Measurements from ENCODE around the gene DMD.

Gene DMD

GRCh38 chrX:31572360-31572759 lies 1639.0 kb downstream of the DMD start:
- no peak for DNase-seq

GRCh38 chrX:31570658-31571057 lies 1640.7 kb downstream of the DMD start:
- no peak for DNase-seq

GRCh38 chrX:31563792-31564191 lies 1647.6 kb downstream of the DMD start:
- DNase-seq, result no peak

GRCh38 chrX:31555506-31555905 lies 1655.8 kb downstream of the DMD start:
- no peak for DNase-seq

GRCh38 chrX:31551913-31552312 lies 1659.4 kb downstream of the DMD start:
- DNase-seq, result no peak

GRCh38 chrX:31550158-31550557 lies 1661.2 kb downstream of the DMD start:
- no peak for DNase-seq

- DNase-seq, result no peak
These were observed 1663.5 kb downstream of the DMD start for GRCh38 chrX:31547816-31548215.

GRCh38 chrX:31547416-31547815 lies 1663.9 kb downstream of the DMD start:
- DNase-seq, result no peak

GRCh38 chrX:31546126-31546525 lies 1665.2 kb downstream of the DMD start:
- DNase-seq, result no peak

- DNase-seq, result no peak
These were observed 1665.6 kb downstream of the DMD start for GRCh38 chrX:31545726-31546125.

GRCh38 chrX:31545191-31545590 lies 1666.2 kb downstream of the DMD start:
- DNase-seq, result no peak

- no peak for DNase-seq
These were observed 1667.7 kb downstream of the DMD start for GRCh38 chrX:31543634-31544033.

GRCh38 chrX:31542566-31542965 lies 1668.8 kb downstream of the DMD start:
- no peak for DNase-seq

- DNase-seq, result no peak
These were observed 1671.0 kb downstream of the DMD start for GRCh38 chrX:31540313-31540712.

- DNase-seq, result no peak
These were observed 1683.8 kb downstream of the DMD start for GRCh38 chrX:31527455-31528126.

- no peak for DNase-seq
These were observed 1687.3 kb downstream of the DMD start for GRCh38 chrX:31523884-31524536.

GRCh38 chrX:31522760-31523159 lies 1688.6 kb downstream of the DMD start:
- no peak for DNase-seq

GRCh38 chrX:31521941-31522340 lies 1689.4 kb downstream of the DMD start:
- no peak for DNase-seq

- no peak for DNase-seq
These were observed 1694.8 kb downstream of the DMD start for GRCh38 chrX:31516527-31516926.

- no peak for DNase-seq
These were observed 1703.0 kb downstream of the DMD start for GRCh38 chrX:31508338-31508737.

GRCh38 chrX:31506928-31507327 lies 1704.4 kb downstream of the DMD start:
- DNase-seq, result no peak

GRCh38 chrX:31506360-31506759 lies 1705.0 kb downstream of the DMD start:
- DNase-seq, result no peak

GRCh38 chrX:31500921-31501320 lies 1710.4 kb downstream of the DMD start:
- no peak for DNase-seq

GRCh38 chrX:31499109-31499508 lies 1712.2 kb downstream of the DMD start:
- no peak for DNase-seq

- DNase-seq, result no peak
These were observed 1714.3 kb downstream of the DMD start for GRCh38 chrX:31497086-31497485.

Data from activated CD4-positive, alpha-beta T cell treated with anti-CD3 and anti-CD28 coated beads for 48 hours (primary cell).